ENCODE measurements around the gene PPP1R9B.

DNA sequence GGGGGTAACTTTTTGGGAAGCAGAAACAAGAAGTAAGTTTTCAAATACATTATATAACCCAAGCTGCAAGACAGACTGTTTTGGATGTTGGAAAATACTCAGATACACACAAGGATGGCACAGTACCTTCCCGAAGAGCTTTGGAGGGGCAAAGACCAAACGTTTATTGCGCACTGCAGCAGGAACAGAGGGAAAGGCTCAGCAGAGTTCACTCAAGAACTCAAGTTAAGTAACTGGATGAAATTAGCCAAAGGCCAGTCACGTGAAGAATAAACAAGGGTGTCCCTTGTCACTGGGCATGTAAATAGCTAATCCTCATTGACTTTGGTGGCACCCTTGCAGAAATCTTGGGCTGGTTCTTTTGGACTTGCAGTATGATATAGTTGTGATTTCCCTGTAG lies 52.6 kb downstream of the PPP1R9B start:
- TF ChIP-seq, protein P1, sequence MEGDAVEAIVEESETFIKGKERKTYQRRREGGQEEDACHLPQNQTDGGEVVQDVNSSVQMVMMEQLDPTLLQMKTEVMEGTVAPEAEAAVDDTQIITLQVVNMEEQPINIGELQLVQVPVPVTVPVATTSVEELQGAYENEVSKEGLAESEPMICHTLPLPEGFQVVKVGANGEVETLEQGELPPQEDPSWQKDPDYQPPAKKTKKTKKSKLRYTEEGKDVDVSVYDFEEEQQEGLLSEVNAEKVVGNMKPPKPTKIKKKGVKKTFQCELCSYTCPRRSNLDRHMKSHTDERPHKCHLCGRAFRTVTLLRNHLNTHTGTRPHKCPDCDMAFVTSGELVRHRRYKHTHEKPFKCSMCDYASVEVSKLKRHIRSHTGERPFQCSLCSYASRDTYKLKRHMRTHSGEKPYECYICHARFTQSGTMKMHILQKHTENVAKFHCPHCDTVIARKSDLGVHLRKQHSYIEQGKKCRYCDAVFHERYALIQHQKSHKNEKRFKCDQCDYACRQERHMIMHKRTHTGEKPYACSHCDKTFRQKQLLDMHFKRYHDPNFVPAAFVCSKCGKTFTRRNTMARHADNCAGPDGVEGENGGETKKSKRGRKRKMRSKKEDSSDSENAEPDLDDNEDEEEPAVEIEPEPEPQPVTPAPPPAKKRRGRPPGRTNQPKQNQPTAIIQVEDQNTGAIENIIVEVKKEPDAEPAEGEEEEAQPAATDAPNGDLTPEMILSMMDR (IDR thresholded peaks at IDR 0.05): no peak
- no peak for TF ChIP-seq POLR2AphosphoS5 (IDR thresholded peaks at IDR 0.05)
- no peak for TF ChIP-seq EP300 (IDR thresholded peaks at IDR 0.05)

Measured in esophagus muscularis mucosa (tissue), 4 donors.